ENCODE data around the gene SPACA6.

SPACA6 gene

GRCh38 chr19:51703575-51704515 is 10.7 kb downstream of the SPACA6 start:
- DNase-seq (ENCODE audit: low read depth in 2 of 2) = peak; percentile 92 to 97

DNA sequence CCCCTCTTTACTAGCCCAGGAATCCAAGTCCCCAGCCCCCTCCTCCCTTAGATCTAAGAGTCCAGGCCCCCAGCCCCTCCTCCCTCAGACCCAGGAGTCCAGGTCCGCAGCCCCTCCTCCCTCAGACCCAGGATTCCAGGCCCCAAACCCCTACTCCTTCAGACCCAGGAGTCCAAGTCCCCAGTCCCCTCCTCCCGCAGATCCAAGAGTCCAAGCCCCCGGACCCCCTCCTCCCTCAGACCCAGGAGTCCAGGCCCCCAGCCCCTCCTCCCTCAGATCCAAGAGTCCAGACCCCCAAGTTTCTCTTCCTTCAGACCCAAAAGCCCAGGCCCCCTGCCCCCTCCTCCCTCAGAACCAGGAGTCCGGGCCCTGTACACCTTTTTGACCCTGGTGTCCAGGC is 11.5 kb downstream of the SPACA6 start:
- DNase-seq (ENCODE audit: low read depth in 2 of 2) = no peak

- DNase-seq (ENCODE audit: low read depth in 2 of 2) = no peak
Observed at GRCh38 chr19:51706296-51706695, 13.2 kb downstream of the SPACA6 start.

DNA sequence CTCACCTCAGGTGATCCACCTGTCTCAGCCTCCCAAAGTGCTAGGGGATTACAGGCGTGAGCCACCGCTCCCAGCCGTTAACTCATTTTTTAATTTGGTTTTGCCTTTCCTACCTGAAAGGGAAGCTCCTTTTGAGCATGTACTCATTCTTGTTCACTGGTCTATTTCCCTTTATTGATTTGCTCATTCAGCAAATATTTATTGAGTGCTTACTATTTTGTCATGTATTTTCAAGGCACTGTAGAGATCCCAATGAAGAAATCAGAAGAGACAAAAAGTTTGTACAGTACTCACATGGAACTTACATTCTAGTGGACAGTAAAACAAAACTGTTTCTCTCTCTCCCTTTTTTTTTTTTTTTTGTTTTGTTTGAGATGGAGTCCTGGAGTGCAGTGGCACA is 13.8 kb downstream of the SPACA6 start:
- DNase-seq (ENCODE audit: low read depth in 2 of 2) = no peak

DNA sequence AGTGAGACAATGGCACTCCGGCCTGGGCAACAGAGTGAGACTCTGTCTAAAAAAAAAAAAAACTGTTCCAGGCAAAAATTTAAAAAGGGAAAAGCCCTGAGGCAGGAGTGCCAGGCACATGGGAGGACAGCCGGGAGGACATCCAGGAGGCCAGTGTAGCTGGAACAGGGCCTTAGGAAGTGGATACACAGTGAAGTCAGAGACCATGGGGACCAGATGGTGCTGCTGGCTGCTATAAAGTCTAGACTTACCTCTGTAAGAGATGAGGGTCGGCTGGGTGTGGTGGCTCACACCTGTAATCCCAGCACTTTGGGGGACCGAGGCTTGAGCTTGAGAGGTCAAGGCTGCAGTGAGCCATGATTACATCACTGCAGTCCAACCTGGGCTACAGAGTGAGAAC is 15.7 kb downstream of the SPACA6 start:
- no peak for DNase-seq (ENCODE audit: low read depth in 2 of 2)

DNA sequence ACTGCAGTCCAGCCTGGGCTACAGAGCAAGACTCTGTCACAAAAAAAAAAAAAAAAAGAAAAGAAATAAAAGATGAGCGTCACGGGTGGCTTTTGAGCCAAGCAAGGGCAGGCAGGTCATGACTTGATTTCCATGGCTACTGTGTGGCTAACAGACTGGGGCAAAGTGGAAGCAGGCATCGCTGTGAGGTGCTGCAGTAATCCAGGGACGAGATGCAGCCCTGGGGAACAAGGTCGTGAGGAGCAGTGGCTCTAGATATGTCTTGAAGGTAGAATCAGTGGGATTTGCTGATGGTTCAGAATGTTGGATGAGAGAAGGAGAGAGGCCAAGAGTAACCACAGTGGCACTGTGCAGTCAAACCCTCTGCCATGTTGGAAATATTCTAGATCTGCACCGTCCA is 16.4 kb downstream of the SPACA6 start:
- DNase-seq (ENCODE audit: low read depth in 2 of 2) = no peak

DNA sequence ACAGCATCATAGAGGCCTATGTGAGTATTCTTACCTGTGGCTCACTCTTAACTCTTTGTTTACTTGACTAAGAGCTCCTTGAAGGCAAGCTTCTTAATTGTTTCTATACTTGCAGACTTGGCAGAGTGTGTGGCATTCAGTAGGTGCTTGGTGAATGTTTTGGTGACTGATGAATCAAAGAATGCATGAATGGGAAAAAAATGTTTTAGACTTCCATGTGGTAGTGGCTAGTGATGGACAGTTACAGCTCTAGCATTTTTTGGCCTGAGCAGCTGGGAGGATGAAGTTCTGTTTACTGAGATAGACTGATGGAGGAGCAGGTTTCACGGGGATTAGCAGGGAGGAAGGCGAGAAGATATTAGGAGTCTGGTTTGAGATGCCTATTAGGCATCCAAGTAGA is 17.0 kb downstream of the SPACA6 start:
- no peak for DNase-seq (ENCODE audit: low read depth in 2 of 2)

DNA sequence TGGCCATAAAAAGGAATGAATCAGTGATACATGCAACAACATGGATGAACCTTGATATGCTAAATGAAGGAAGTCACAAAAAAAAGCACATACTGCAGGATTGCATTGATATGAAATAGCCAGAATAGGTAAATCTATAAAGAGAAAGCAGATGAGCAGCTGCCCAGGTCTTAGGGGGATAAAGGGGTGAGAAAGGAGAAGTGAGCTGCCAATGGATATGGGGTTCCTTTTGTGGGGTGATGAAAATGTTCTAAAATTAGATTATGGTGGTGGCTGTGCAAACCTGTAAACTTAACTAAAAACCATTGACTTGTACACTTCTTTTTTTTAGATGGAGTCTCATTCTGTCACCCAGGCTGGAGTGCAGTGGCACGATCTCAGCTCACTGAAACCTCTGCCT is 18.6 kb downstream of the SPACA6 start:
- DNase-seq (ENCODE audit: low read depth in 2 of 2) = no peak

DNA sequence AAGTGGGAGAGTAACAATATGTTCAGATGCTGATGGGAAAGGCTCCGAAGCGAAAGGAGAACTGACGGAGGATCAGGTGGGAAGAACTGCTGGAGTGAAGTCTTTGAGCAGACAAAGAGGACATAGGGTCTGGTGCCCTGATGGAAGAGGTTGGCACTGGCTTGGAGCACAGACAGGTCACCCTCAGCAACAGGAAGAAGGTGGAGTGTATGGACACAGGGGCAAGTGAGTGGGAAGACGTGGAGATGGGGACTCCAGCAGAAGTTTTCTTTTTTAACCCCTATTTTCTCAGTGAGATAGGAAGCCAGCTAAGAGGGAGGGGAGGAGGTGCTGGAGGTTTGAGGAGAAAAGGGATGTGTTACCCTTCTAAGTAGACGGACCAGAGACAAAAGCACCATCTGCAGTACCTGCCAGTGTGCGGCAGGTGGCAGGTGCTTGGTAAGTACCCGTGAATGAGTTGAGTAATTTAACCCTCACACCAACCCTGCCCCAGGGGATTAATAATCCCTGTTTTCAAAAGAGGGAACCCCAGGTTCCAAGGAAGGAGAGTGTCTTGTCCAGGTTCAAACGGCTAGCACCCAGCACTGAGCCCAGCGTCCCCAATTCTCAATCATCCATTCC is 19.4 kb downstream of the SPACA6 start:
- DNase-seq (ENCODE audit: low read depth in 2 of 2) = no peak

GRCh38 chr19:51713319-51714285 is 20.5 kb downstream of the SPACA6 start:
- no peak for DNase-seq (ENCODE audit: low read depth in 2 of 2)

DNA sequence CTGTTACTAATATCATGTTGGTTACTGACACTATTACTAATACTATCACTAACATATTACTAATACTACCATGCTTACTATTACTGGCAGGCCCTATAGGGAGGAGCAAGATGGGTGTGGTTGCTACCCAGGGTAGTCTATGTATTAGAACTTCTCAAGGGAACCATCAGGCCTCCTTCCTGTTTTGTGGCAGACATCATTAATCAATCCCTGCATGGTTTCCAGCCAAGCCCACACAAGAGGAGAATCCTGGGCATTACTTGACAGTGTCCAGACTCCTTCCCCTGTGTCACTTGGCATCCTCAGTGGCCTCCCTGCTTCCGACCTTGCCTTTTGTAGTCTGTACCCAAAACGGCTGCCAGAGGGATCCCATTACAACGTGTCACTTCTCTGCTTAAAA is 21.7 kb downstream of the SPACA6 start:
- no peak for DNase-seq (ENCODE audit: low read depth in 2 of 2)

DNA sequence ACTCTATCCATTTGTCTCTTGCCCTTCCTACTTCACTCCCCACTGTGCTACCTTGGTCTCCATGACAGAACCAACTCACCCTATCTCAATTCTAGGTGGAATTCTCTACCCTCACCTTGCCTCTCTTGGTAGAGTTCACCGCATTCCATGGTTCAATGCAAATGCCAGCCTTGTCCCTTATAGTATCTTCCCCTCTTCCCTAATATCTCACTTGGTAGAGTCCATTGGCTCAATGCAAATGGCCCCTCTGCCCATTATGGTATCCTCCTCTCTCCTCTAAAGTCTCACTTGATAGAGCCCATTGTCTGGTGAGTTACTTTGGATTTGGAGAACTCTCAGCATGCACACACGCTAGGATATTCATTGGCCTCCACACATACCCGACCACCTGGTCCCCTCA is 22.7 kb downstream of the SPACA6 start:
- no peak for DNase-seq (ENCODE audit: low read depth in 2 of 2)

DNA sequence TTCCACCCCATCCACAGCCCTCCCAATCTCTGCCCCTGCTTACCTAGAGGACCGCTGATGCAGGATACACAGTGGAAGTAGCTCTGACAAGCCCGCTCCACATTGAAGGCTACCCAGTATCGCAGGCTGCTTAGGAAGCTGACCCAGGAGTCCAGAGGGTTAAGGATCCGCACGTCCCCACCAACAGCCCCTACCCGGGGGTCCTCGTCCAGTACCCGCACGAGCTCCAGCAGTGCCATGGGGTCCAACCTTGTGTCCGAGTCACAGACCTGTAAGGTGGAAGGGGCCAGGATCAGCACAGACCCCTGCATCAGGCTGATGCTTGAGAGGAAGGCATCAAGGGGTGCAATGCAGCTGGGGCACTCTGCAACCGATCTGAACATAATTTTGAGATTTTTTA is 23.8 kb downstream of the SPACA6 start:
- DNase-seq (ENCODE audit: low read depth in 2 of 2) = no peak

DNA sequence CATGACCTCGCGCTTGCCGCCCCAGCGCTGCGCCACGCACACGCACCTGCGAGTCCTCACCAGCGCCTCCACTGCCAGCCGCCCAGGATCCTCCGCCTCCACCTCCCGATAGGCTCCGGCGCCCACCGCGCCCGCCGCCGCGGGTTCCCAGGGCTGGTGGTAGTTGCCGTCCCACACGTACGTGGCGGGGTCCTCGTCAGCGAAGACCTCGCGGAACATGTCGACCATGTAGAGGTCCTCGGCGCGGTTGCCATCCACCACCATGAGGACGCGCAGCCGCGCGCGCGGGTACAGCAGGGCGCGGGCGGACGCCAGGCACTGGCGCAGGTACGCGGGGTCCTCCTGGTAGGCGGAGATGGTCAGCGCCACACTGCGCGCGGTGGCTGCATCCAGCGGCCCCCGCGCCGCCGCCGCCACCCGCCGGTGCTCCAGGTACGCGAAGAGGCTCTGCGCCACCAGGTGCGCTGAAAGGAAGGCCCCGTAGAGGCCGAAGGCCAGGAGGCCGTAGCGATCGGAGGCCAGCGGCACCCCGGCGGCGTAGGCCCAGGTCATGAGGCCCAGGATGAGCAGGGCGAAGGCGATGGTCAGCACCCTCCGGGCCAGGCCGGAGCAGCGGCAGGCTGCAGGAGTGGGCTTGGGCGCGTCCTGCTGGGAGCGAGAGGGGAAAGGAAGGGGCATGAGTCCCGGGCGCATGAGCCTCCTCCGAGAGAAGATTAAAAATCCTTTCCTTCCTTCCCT is 26.3 kb downstream of the SPACA6 start:
- no peak for DNase-seq (ENCODE audit: low read depth in 2 of 2)

- DNase-seq (ENCODE audit: low read depth in 2 of 2) = no peak
Observed at GRCh38 chr19:51721905-51722304, 28.8 kb downstream of the SPACA6 start.

- no peak for DNase-seq (ENCODE audit: low read depth in 2 of 2)
Observed at GRCh38 chr19:51722492-51722891, 29.4 kb downstream of the SPACA6 start.

- no peak for DNase-seq (ENCODE audit: low read depth in 2 of 2)
Observed at GRCh38 chr19:51724543-51724942, 31.4 kb downstream of the SPACA6 start.

DNA sequence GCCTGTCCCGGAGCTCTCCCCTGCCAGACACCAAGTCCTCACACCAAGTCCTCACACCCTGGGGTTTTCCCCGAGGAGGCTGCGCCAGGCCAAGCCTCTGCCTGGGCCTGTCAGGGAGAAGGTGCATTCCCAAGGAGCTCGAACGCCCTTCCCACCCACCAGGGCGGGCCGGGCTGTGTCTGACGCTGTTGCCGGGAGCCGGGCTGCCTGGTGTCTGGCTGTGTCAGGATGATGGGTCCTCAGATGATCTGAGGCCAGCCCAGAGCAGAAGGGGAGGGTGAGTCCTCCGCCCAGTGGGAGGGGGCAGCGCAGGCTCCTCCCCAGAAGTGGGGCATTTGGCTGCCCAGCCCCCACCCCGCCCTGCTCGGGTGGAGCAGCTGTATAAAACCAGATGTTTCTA is 32.9 kb downstream of the SPACA6 start:
- no peak for DNase-seq (ENCODE audit: low read depth in 2 of 2)

DNA sequence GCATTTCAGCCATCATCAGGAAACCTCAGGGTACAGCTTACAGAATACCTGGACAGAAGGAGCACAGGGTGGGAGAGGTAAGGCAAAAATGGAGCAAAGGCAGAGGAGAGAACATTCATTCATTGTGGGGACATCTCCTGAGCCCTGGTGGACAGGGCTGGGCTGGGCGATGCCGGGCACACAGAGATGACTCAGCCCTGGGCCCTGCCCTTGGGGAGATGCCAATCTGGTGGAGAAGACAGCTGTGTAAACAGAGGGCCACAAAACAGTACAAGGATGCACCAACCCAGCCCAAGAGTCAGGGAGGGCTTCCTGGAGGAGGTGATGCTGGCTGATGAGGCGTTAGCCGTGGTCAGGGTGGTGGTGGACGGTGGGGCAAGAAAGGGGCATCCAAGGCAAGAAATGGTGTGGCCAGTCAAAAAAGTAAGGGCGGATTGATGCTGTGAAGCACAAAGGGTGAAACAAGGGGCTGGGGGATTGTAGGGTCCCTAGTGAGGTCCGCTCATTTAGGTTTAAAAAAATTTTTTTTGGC is 34.3 kb downstream of the SPACA6 start:
- DNase-seq (ENCODE audit: low read depth in 2 of 2) = no peak

- DNase-seq (ENCODE audit: low read depth in 2 of 2) = no peak
Observed at GRCh38 chr19:51729781-51730180, 36.7 kb downstream of the SPACA6 start.

All from stimulated activated CD8-positive, alpha-beta memory T cell treated with anti-CD3 and anti-CD28 coated beads, Interleukin-7, amount 100 ng/mL, for 4 hours (primary cell).